Measurements from ENCODE around the gene MRPS18C.
"Not testable (repeated sequence)": the region's sequence is repeated elsewhere in the genome, so short reads cannot be mapped to it uniquely, and the experiment has no call there.

Gene MRPS18C

DNA sequence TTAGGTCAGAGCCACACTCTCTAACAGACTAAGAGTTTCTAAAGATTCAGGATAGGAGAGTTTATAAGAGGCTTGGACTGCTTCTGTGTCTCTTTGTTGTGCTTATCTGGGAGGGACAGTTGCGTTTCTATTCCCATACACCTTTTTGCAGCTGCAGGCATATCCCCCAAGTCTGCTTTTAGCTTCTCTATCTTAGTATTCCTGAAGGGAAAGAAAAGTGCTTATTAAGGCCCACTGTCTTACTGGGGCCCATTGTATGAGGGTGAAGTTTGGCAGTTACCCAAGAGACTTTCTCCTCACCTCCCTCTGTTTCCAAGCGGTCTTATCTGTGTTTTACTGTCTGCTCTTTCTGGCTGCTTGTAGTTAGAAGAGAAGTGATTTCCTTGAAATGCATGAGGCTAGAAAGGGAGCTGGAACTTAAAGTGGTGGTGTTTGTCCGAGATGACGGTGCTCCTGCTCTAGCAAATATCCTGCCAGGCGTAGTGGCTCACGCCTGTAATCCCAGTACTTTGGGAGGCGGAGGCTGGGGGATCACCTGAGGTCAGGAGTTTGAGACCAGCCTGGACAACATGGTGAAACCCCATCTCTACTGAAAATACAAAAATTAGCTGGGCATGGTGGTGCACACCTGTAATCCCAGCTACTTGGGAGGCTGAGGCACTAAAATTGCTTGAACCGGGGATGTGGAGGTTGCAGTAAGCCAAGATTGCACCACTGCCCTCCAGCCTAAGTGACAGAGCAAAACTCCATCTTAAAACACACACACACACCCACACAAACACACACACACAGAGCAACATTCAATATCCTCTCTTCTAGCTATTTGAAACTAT, 40.4 kb downstream of the MRPS18C start:
- not testable (repeated sequence) for DNase-seq (ENCODE audit: low read depth, low spot score)
- no CpG with 5 or more reads among the region's 8 CpGs for WGBS (ENCODE audit: insufficient coverage, insufficient read length)

DNA sequence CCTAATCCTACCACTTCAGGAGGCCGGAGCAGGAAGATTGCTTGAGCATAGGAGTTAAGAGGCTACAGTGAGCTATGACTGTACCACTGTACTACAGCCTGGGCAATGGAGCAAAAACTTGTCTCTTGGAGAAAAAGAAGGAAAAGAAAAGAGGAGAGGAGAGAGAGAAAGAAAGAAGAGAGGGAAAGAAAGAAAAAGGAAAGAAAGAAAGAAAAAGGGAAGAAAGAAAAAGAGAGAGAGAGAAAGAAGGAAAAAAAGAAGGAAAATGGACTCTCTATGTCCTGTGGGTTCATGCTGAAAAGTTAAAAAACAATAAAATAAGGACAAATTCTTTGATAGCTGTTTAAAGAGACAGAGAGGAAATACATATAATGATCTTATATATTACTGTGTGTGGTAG, 42.3 kb downstream of the MRPS18C start:
- no peaks in the 10 kb centered on the region for H3K4me1 ChIP-seq (ENCODE audit: control insufficient read depth, insufficient read depth, low read length)
- no peaks in the 10 kb centered on the region for H3K36me3 ChIP-seq (ENCODE audit: control insufficient read depth, insufficient read depth, low read length)
- H3K27me3 ChIP-seq (ENCODE audit: control insufficient read depth, insufficient read depth, low read length), result no peaks in the 10 kb centered on the region
- no peak overlapping the region for H3K27ac ChIP-seq (ENCODE audit: low read length)
- no peak for DNase-seq (ENCODE audit: low read depth, low spot score)
- WGBS (ENCODE audit: insufficient coverage, insufficient read length), result no CpG with 5 or more reads among the region's 1 CpG
- no peak overlapping the region for H3K4me3 ChIP-seq (ENCODE audit: low read length)
- H3K9me3 ChIP-seq (ENCODE audit: control insufficient read depth, insufficient read depth, low read length), result no peaks in the 10 kb centered on the region

More for the DNA sequence above, 40.4 kb downstream of the MRPS18C start:
- H3K9me3 ChIP-seq (ENCODE audit: control insufficient read depth, insufficient read depth, low read length); H3K4me1 ChIP-seq (ENCODE audit: control insufficient read depth, insufficient read depth, low read length); H3K4me3 ChIP-seq (ENCODE audit: low read length); H3K36me3 ChIP-seq (ENCODE audit: control insufficient read depth, insufficient read depth, low read length); H3K27me3 ChIP-seq (ENCODE audit: control insufficient read depth, insufficient read depth, low read length); H3K27ac ChIP-seq (ENCODE audit: low read length): not testable (repeated sequence)

- no CpG with 5 or more reads among the region's 3 CpGs for WGBS (ENCODE audit: insufficient coverage, insufficient read length)
- H3K4me1 ChIP-seq (ENCODE audit: control insufficient read depth, insufficient read depth, low read length); H3K4me3 ChIP-seq (ENCODE audit: low read length); H3K36me3 ChIP-seq (ENCODE audit: control insufficient read depth, insufficient read depth, low read length); H3K9me3 ChIP-seq (ENCODE audit: control insufficient read depth, insufficient read depth, low read length); H3K27me3 ChIP-seq (ENCODE audit: control insufficient read depth, insufficient read depth, low read length); DNase-seq (ENCODE audit: low read depth, low spot score); H3K27ac ChIP-seq (ENCODE audit: low read length): not testable (repeated sequence)
These were observed 45.8 kb downstream of the MRPS18C start for GRCh38 chr4:83501671-83502070.

- Histone ChIP-seq H3K27ac (ENCODE audit: low read length) (no peak overlapping the region), H3K27me3 (ENCODE audit: control insufficient read depth, insufficient read depth, low read length) (no peaks in the 10 kb centered on the region), H3K36me3 (ENCODE audit: control insufficient read depth, insufficient read depth, low read length) (no peaks in the 10 kb centered on the region), H3K4me3 (ENCODE audit: low read length) (no peak overlapping the region), H3K4me1 (ENCODE audit: control insufficient read depth, insufficient read depth, low read length) (0 out of 2 replicates have a peak, but pooled peaks cover 1% of the 10 kb centered on the region), H3K9me3 (ENCODE audit: control insufficient read depth, insufficient read depth, low read length) (no peaks in the 10 kb centered on the region)
- DNase-seq (ENCODE audit: low read depth, low spot score), result no peak
These were observed 48.1 kb downstream of the MRPS18C start for GRCh38 chr4:83503974-83504373.

DNA sequence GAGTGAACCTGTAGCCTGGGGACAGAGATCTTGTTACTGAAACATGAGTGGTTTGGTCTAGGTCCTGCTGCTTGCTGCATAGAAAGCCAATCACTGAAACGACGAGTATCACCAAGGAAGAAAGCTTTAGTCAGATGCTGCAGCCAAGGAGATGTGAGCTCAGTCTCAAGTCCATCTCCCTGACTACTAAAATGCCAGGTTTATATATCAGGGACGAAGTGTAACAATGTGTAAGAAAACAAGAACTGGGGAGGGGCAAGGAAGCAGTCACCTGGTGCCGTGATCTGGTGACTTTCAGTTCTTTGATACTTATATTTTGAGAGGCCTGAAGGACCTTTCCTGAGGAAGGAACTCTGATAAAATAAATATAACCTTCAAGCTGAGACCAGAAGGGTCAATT, 48.6 kb downstream of the MRPS18C start:
- Histone ChIP-seq H3K4me3 (ENCODE audit: low read length) (no peak overlapping the region), H3K27ac (ENCODE audit: low read length) (no peak overlapping the region), H3K27me3 (ENCODE audit: control insufficient read depth, insufficient read depth, low read length) (no peaks in the 10 kb centered on the region), H3K4me1 (ENCODE audit: control insufficient read depth, insufficient read depth, low read length) (0 out of 2 replicates have a peak, but pooled peaks cover 1% of the 10 kb centered on the region), H3K9me3 (ENCODE audit: control insufficient read depth, insufficient read depth, low read length) (no peaks in the 10 kb centered on the region), H3K36me3 (ENCODE audit: control insufficient read depth, insufficient read depth, low read length) (no peaks in the 10 kb centered on the region)
- no peak for DNase-seq (ENCODE audit: low read depth, low spot score)
- WGBS (ENCODE audit: insufficient coverage, insufficient read length), result no CpG with 5 or more reads among the region's 4 CpGs

DNA sequence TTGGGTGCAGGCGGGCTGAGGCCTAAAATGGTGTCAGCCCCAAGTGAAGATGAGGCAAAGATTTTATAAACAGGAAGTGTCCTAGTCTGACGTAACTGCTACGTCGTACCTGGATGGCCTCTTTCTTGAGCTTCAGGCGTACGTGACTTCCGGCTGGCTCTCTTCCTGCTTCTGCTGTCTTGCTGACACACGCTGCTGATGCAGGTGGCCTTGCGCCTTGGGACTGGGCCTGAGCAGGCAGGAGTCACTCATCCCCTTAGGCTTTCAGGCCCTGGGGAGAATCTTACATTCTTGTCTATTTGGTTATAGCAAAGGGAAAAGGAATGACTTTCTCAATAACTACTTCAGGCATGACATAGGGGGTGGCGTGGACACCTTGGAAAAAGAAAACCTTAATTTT, 49.1 kb downstream of the MRPS18C start:
- DNase-seq (ENCODE audit: low read depth, low spot score), result no peak
- Histone ChIP-seq H3K27ac (ENCODE audit: low read length) (no peak overlapping the region), H3K4me1 (ENCODE audit: control insufficient read depth, insufficient read depth, low read length) (0 out of 2 replicates have a peak, but pooled peaks cover 1% of the 10 kb centered on the region), H3K36me3 (ENCODE audit: control insufficient read depth, insufficient read depth, low read length) (no peaks in the 10 kb centered on the region), H3K27me3 (ENCODE audit: control insufficient read depth, insufficient read depth, low read length) (no peaks in the 10 kb centered on the region), H3K4me3 (ENCODE audit: low read length) (no peak overlapping the region), H3K9me3 (ENCODE audit: control insufficient read depth, insufficient read depth, low read length) (no peaks in the 10 kb centered on the region)
- no CpG with 5 or more reads among the region's 10 CpGs for WGBS (ENCODE audit: insufficient coverage, insufficient read length)

DNA sequence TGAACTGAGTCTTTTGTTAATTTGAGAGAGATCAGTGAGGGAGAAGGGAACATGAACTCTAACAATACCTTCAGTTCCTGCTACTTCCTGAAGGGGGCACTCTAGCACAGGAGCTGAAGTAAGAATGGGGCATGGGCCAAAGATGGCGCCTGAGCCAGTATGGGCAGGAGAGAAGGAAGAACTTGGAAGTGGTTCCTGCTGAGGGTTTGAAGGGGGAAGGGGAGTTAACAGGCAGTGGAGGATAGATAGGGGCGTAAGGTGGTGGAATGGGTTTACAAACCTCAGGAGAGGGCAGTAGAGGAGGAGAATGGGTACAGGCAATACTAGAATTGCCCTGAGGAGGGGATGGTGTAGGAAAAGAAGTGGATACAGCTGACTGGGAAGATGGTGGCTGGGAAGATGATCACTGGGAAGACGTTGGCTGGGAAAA, 53.3 kb downstream of the MRPS18C start:
- H3K4me3 ChIP-seq (ENCODE audit: low read length); H3K9me3 ChIP-seq (ENCODE audit: control insufficient read depth, insufficient read depth, low read length); H3K4me1 ChIP-seq (ENCODE audit: control insufficient read depth, insufficient read depth, low read length); H3K27me3 ChIP-seq (ENCODE audit: control insufficient read depth, insufficient read depth, low read length); H3K27ac ChIP-seq (ENCODE audit: low read length); H3K36me3 ChIP-seq (ENCODE audit: control insufficient read depth, insufficient read depth, low read length); DNase-seq (ENCODE audit: low read depth, low spot score): not testable (repeated sequence)
- no CpG with 5 or more reads among the region's 3 CpGs for WGBS (ENCODE audit: insufficient coverage, insufficient read length)

GRCh38 chr4:83510442-83510841, 54.6 kb downstream of the MRPS18C start:
- no peaks in the 10 kb centered on the region for H3K9me3 ChIP-seq (ENCODE audit: control insufficient read depth, insufficient read depth, low read length)
- no peaks in the 10 kb centered on the region for H3K36me3 ChIP-seq (ENCODE audit: control insufficient read depth, insufficient read depth, low read length)
- no peak overlapping the region for H3K4me3 ChIP-seq (ENCODE audit: low read length)
- DNase-seq (ENCODE audit: low read depth, low spot score), result no peak
- H3K27ac ChIP-seq (ENCODE audit: low read length), result no peak overlapping the region
- H3K4me1 ChIP-seq (ENCODE audit: control insufficient read depth, insufficient read depth, low read length), result no peaks in the 10 kb centered on the region
- no CpG with 5 or more reads among the region's 4 CpGs for WGBS (ENCODE audit: insufficient coverage, insufficient read length)
- H3K27me3 ChIP-seq (ENCODE audit: control insufficient read depth, insufficient read depth, low read length), result no peaks in the 10 kb centered on the region
